ENCODE data around the gene TIMM44.
"Not testable (repeated sequence)": the region's sequence is repeated elsewhere in the genome, so short reads cannot be mapped to it uniquely, and the experiment has no call there.

Gene TIMM44

GRCh38 chr19:7932930-7933300, 10.6 kb downstream of the TIMM44 start:
- Histone ChIP-seq H3K4me1 (ENCODE audit: control insufficient read depth, insufficient read depth, low read length) (no peaks in the 10 kb centered on the region), H3K27me3 (ENCODE audit: control insufficient read depth, insufficient read depth, low read length, poor library complexity, severe bottlenecking) (no peaks in the 10 kb centered on the region), H3K4me3 (ENCODE audit: insufficient read depth, low read depth, low read length) (no peak overlapping the region), H3K27ac (ENCODE audit: insufficient read depth, low read depth, low read length, poor library complexity, severe bottlenecking) (no peak overlapping the region), H3K36me3 (ENCODE audit: control insufficient read depth, insufficient read depth, low read length) (peaks cover 40% of the 10 kb centered on the region), H3K9me3 (ENCODE audit: control insufficient read depth, low read length) (no peaks in the 10 kb centered on the region)
- 94 to 96% methylated on average over 10 of the region's 10 CpGs for WGBS, 2 experiments

GRCh38 chr19:7932276-7932929, 11.1 kb downstream of the TIMM44 start:
- Histone ChIP-seq H3K27ac (ENCODE audit: insufficient read depth, low read depth, low read length, poor library complexity, severe bottlenecking) (no peak overlapping the region), H3K27me3 (ENCODE audit: control insufficient read depth, insufficient read depth, low read length, poor library complexity, severe bottlenecking) (no peaks in the 10 kb centered on the region), H3K9me3 (ENCODE audit: control insufficient read depth, low read length) (no peaks in the 10 kb centered on the region), H3K4me3 (ENCODE audit: insufficient read depth, low read depth, low read length) (no peak overlapping the region), H3K36me3 (ENCODE audit: control insufficient read depth, insufficient read depth, low read length) (peaks cover 40% of the 10 kb centered on the region), H3K4me1 (ENCODE audit: control insufficient read depth, insufficient read depth, low read length) (no peaks in the 10 kb centered on the region)
- WGBS, 2 experiments, result 96% methylated on average over 32 of the region's 32 CpGs

GRCh38 chr19:7931221-7932061, 12.0 kb downstream of the TIMM44 start:
- H3K4me1 ChIP-seq (ENCODE audit: control insufficient read depth, insufficient read depth, low read length), result no peaks in the 10 kb centered on the region
- no peaks in the 10 kb centered on the region for H3K9me3 ChIP-seq (ENCODE audit: control insufficient read depth, low read length)
- 95% methylated on average over 36 of the region's 36 CpGs for WGBS, 2 experiments
- H3K36me3 ChIP-seq (ENCODE audit: control insufficient read depth, insufficient read depth, low read length), result peaks cover 40% of the 10 kb centered on the region
- no peak overlapping the region for H3K4me3 ChIP-seq (ENCODE audit: insufficient read depth, low read depth, low read length)
- H3K27ac ChIP-seq (ENCODE audit: insufficient read depth, low read depth, low read length, poor library complexity, severe bottlenecking), result no peak overlapping the region
- H3K27me3 ChIP-seq (ENCODE audit: control insufficient read depth, insufficient read depth, low read length, poor library complexity, severe bottlenecking), result no peaks in the 10 kb centered on the region

- 96% methylated on average over 7 of the region's 7 CpGs for whole genome bisulfite sequencing, 2 experiments
- no peaks in the 10 kb centered on the region for H3K9me3 ChIP-seq (ENCODE audit: control insufficient read depth, low read length)
- H3K27me3 ChIP-seq (ENCODE audit: control insufficient read depth, insufficient read depth, low read length, poor library complexity, severe bottlenecking), result no peaks in the 10 kb centered on the region
- H3K36me3 ChIP-seq (ENCODE audit: control insufficient read depth, insufficient read depth, low read length), result peaks cover 38% of the 10 kb centered on the region
- H3K4me3 ChIP-seq (ENCODE audit: insufficient read depth, low read depth, low read length), result no peak overlapping the region
- H3K4me1 ChIP-seq (ENCODE audit: control insufficient read depth, insufficient read depth, low read length), result no peaks in the 10 kb centered on the region
- H3K27ac ChIP-seq (ENCODE audit: insufficient read depth, low read depth, low read length, poor library complexity, severe bottlenecking), result no peak overlapping the region
Measured at GRCh38 chr19:7930765-7931164, 12.7 kb downstream of the TIMM44 start.

GRCh38 chr19:7930030-7930429, 13.4 kb downstream of the TIMM44 start:
- H3K27me3 ChIP-seq (ENCODE audit: control insufficient read depth, insufficient read depth, low read length, poor library complexity, severe bottlenecking); H3K9me3 ChIP-seq (ENCODE audit: control insufficient read depth, low read length); H3K4me1 ChIP-seq (ENCODE audit: control insufficient read depth, insufficient read depth, low read length); H3K4me3 ChIP-seq (ENCODE audit: insufficient read depth, low read depth, low read length); H3K27ac ChIP-seq (ENCODE audit: insufficient read depth, low read depth, low read length, poor library complexity, severe bottlenecking): not testable (repeated sequence)
- H3K36me3 ChIP-seq (ENCODE audit: control insufficient read depth, insufficient read depth, low read length), result peaks cover 33% of the 10 kb centered on the region
- 94 to 96% methylated on average over 11 of the region's 11 CpGs for WGBS, 2 experiments

- WGBS, 2 experiments, result 84 to 86% methylated on average over 23 to 24 of the region's 24 CpGs
- Histone ChIP-seq H3K27me3 (ENCODE audit: control insufficient read depth, insufficient read depth, low read length, poor library complexity, severe bottlenecking) (no peaks in the 10 kb centered on the region), H3K27ac (ENCODE audit: insufficient read depth, low read depth, low read length, poor library complexity, severe bottlenecking) (peak overlapping the region; percentile 36), H3K36me3 (ENCODE audit: control insufficient read depth, insufficient read depth, low read length) (peaks cover 31% of the 10 kb centered on the region), H3K9me3 (ENCODE audit: control insufficient read depth, low read length) (no peaks in the 10 kb centered on the region), H3K4me1 (ENCODE audit: control insufficient read depth, insufficient read depth, low read length) (no peaks in the 10 kb centered on the region), H3K4me3 (ENCODE audit: insufficient read depth, low read depth, low read length) (no peak overlapping the region)
Measured at GRCh38 chr19:7928741-7929701, 14.4 kb downstream of the TIMM44 start.

- no peak overlapping the region for H3K27ac ChIP-seq (ENCODE audit: insufficient read depth, low read depth, low read length, poor library complexity, severe bottlenecking)
- 94 to 95% methylated on average over 9 of the region's 9 CpGs for WGBS, 2 experiments
- no peaks in the 10 kb centered on the region for H3K9me3 ChIP-seq (ENCODE audit: control insufficient read depth, low read length)
- no peaks in the 10 kb centered on the region for H3K27me3 ChIP-seq (ENCODE audit: control insufficient read depth, insufficient read depth, low read length, poor library complexity, severe bottlenecking)
- no peaks in the 10 kb centered on the region for H3K4me1 ChIP-seq (ENCODE audit: control insufficient read depth, insufficient read depth, low read length)
- no peak overlapping the region for H3K4me3 ChIP-seq (ENCODE audit: insufficient read depth, low read depth, low read length)
- peaks cover 24% of the 10 kb centered on the region for H3K36me3 ChIP-seq (ENCODE audit: control insufficient read depth, insufficient read depth, low read length)
Measured at GRCh38 chr19:7928334-7928706, 15.1 kb downstream of the TIMM44 start.

GRCh38 chr19:7927605-7928333, 15.7 kb downstream of the TIMM44 start:
- H3K27ac ChIP-seq (ENCODE audit: insufficient read depth, low read depth, low read length, poor library complexity, severe bottlenecking), result no peak overlapping the region
- peaks cover 21% of the 10 kb centered on the region for H3K36me3 ChIP-seq (ENCODE audit: control insufficient read depth, insufficient read depth, low read length)
- H3K27me3 ChIP-seq (ENCODE audit: control insufficient read depth, insufficient read depth, low read length, poor library complexity, severe bottlenecking), result no peaks in the 10 kb centered on the region
- no peak overlapping the region for H3K4me3 ChIP-seq (ENCODE audit: insufficient read depth, low read depth, low read length)
- H3K9me3 ChIP-seq (ENCODE audit: control insufficient read depth, low read length), result no peaks in the 10 kb centered on the region
- WGBS, 2 experiments, result 95 to 96% methylated on average over 23 of the region's 23 CpGs
- H3K4me1 ChIP-seq (ENCODE audit: control insufficient read depth, insufficient read depth, low read length), result no peaks in the 10 kb centered on the region

- no peak overlapping the region for H3K27ac ChIP-seq (ENCODE audit: insufficient read depth, low read depth, low read length, poor library complexity, severe bottlenecking)
- H3K36me3 ChIP-seq (ENCODE audit: control insufficient read depth, insufficient read depth, low read length), result peaks cover 20% of the 10 kb centered on the region
- H3K9me3 ChIP-seq (ENCODE audit: control insufficient read depth, low read length), result no peaks in the 10 kb centered on the region
- H3K27me3 ChIP-seq (ENCODE audit: control insufficient read depth, insufficient read depth, low read length, poor library complexity, severe bottlenecking), result no peaks in the 10 kb centered on the region
- H3K4me1 ChIP-seq (ENCODE audit: control insufficient read depth, insufficient read depth, low read length), result no peaks in the 10 kb centered on the region
- H3K4me3 ChIP-seq (ENCODE audit: insufficient read depth, low read depth, low read length), result no peak overlapping the region
- WGBS, 2 experiments, result 90 to 93% methylated on average over 32 of the region's 32 CpGs
Measured at GRCh38 chr19:7926727-7927604, 16.5 kb downstream of the TIMM44 start.
